GM21423 (cell line): ENCODE data around the gene WDFY4.

Experiments used
- ATAC-seq: cut with Tn5 transposase; IDR thresholded peaks from one replicate; pipeline ENCODE4 v1.9.1; 2021; ENCODE audit warnings: mild to moderate bottlenecking, moderate library complexity; ENCODE audit not compliant: unreplicated experiment

Gene WDFY4

GRCh38 chr10:48786606-48787282 is 102.1 kb downstream of the WDFY4 start:
- ATAC-seq = no peak

- no peak for ATAC-seq
Observed at GRCh38 chr10:48788554-48788953, 103.9 kb downstream of the WDFY4 start.

- no peak for ATAC-seq
Observed at GRCh38 chr10:48789486-48790456, 105.1 kb downstream of the WDFY4 start.

- no peak for ATAC-seq
Observed at GRCh38 chr10:48790457-48791044, 105.9 kb downstream of the WDFY4 start.

- no peak for ATAC-seq
Observed at GRCh38 chr10:48791267-48791928, 106.7 kb downstream of the WDFY4 start.

GRCh38 chr10:48792121-48792520 is 107.4 kb downstream of the WDFY4 start:
- ATAC-seq = no peak

- no peak for ATAC-seq
Observed at GRCh38 chr10:48792687-48793096, 108.0 kb downstream of the WDFY4 start.

- no peak for ATAC-seq
Observed at GRCh38 chr10:48794074-48794473, 109.4 kb downstream of the WDFY4 start.

GRCh38 chr10:48796713-48797245 is 112.1 kb downstream of the WDFY4 start:
- no peak for ATAC-seq

GRCh38 chr10:48797830-48798229 is 113.2 kb downstream of the WDFY4 start:
- ATAC-seq = no peak

GRCh38 chr10:48798481-48799254 is 114.0 kb downstream of the WDFY4 start:
- no peak for ATAC-seq

- ATAC-seq = no peak
Observed at GRCh38 chr10:48799341-48800006, 114.8 kb downstream of the WDFY4 start.

- ATAC-seq = peak; percentile 28
Observed at GRCh38 chr10:48800007-48800675, 115.5 kb downstream of the WDFY4 start.

GRCh38 chr10:48801001-48801421 is 116.3 kb downstream of the WDFY4 start:
- ATAC-seq = no peak

- ATAC-seq = peak; percentile 91
Observed at GRCh38 chr10:48802611-48803071, 118.0 kb downstream of the WDFY4 start.

- no peak for ATAC-seq
Observed at GRCh38 chr10:48803801-48804584, 119.3 kb downstream of the WDFY4 start.

- ATAC-seq = peak; percentile 23
Observed at GRCh38 chr10:48804740-48805182, 120.1 kb downstream of the WDFY4 start.

- no peak for ATAC-seq
Observed at GRCh38 chr10:48805411-48805810, 120.7 kb downstream of the WDFY4 start.
